IMR-90 (cell line): ENCODE results near the gene EPOP.

Experiments used
- BHLHE40 ChIP-seq: fragments of 150-350 bp; IDR thresholded peaks from 2 replicates; pipeline ENCODE4 v1.6.1; 2016; ENCODE audit warnings: mild to moderate bottlenecking, low read depth, low read length
- MAZ ChIP-seq: IDR thresholded peaks from 2 replicates; pipeline ENCODE4 v1.6.1; 2012; ENCODE audit warnings: low read depth, mild to moderate bottlenecking, low read length, improper control_type of control experiment, moderate library complexity, borderline replicate concordance
- POLR2A ChIP-seq: IDR thresholded peaks from 2 replicates; pipeline ENCODE4 v1.6.1; 2012; ENCODE audit warnings: mild to moderate bottlenecking, low read depth, low read length
- RAD21 ChIP-seq: IDR thresholded peaks from 2 replicates; pipeline ENCODE4 v1.6.1; 2012; ENCODE audit warnings: low read length, improper control_type of control experiment
- TF ChIP-seq, protein P1 (sequence below): conservative IDR thresholded peaks from 2 replicates; pipeline ENCODE4 v1.5.1; 2012; ENCODE audit warnings: mild to moderate bottlenecking, low read depth, low read length, improper control_type of control experiment
- TF ChIP-seq, protein P2 (sequence below): fragments of 150-350 bp; IDR thresholded peaks from 2 replicates; pipeline ENCODE4 v1.6.1; 2017; ENCODE audit warnings: mild to moderate bottlenecking, antibody characterized with exemption, low read length, low read depth

DNA sequence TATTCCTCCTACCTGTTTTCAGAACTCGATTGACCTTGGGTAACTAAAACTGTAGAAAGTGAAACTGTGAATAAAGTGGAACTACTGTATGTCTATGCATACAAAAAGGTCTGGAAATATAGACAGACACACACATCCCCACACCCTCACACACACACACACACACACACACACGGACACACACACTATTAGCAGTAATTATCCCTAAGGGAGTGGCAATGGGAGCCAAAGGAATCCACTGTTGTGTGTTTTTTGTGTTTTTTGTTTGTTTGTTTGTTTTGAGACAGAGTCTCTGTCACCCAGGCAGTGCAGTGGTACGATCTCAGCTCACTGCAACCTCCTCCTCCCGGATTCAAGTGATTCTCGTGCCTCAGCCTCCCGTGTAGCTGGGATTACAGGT, 42.4 kb downstream of the EPOP start:
- TF ChIP-seq, protein P1, sequence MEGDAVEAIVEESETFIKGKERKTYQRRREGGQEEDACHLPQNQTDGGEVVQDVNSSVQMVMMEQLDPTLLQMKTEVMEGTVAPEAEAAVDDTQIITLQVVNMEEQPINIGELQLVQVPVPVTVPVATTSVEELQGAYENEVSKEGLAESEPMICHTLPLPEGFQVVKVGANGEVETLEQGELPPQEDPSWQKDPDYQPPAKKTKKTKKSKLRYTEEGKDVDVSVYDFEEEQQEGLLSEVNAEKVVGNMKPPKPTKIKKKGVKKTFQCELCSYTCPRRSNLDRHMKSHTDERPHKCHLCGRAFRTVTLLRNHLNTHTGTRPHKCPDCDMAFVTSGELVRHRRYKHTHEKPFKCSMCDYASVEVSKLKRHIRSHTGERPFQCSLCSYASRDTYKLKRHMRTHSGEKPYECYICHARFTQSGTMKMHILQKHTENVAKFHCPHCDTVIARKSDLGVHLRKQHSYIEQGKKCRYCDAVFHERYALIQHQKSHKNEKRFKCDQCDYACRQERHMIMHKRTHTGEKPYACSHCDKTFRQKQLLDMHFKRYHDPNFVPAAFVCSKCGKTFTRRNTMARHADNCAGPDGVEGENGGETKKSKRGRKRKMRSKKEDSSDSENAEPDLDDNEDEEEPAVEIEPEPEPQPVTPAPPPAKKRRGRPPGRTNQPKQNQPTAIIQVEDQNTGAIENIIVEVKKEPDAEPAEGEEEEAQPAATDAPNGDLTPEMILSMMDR: no peak
- TF ChIP-seq RAD21 (no peak), POLR2A (no peak), BHLHE40 (no peak), MAZ (no peak)
- TF ChIP-seq, protein P2, sequence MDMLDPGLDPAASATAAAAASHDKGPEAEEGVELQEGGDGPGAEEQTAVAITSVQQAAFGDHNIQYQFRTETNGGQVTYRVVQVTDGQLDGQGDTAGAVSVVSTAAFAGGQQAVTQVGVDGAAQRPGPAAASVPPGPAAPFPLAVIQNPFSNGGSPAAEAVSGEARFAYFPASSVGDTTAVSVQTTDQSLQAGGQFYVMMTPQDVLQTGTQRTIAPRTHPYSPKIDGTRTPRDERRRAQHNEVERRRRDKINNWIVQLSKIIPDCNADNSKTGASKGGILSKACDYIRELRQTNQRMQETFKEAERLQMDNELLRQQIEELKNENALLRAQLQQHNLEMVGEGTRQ: no peak
